GF-D8 (cell line): ENCODE data around the gene PET100.

Experiments
- DNase-seq: peaks from one replicate; lab custom pipeline; 2025; lab: John Stamatoyannopoulos, UW

PET100 gene, protein sequence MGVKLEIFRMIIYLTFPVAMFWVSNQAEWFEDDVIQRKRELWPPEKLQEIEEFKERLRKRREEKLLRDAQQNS

DNA sequence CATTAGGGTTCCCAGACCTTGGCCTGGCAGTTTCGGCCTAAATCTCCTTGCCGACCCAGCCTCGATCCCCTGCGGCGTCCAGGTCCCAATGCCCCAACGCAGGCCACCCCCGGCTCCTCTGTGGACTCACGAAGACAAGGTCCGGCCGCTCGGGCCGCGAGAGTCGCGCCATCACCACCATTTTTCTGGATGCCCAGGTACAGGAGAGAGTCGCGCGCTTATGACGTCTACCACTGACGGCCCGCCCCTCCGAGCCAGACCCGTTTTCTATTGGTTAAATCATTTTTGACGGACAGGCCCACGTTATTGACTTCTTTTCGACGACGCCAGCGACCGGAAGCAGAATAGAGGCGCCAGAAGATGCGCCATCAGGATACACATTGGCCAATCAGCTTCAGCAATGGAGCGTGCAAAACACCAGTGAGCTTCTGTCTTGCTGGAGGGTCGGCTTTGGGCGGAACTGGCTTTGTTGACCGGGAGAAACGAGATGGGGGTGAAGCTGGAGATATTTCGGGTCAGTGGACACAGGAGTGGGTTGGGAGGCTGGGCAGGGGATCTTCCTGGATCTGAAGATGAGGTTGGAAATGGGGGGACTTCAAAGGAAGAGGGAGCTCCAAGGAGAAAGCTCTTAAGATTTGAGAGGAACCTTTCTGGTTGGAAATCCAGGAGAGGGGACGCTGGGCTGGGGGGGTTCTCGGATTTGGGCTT, at the start of gene PET100, which contains the start of gene XAB2:
PET100 (plus strand) TSS at position 447 of the 708 bp plus-strand sequence; CDS start at position 488, 41 bp downstream.
XAB2 (minus strand) TSS at position 199 of the 708 bp plus-strand sequence; CDS start at position 181, 18 bp downstream.
- peak; percentile 97 for DNase-seq

GRCh38 chr19:7582446-7582845, 47.1 kb upstream of the PET100 start:
- DNase-seq = no peak

- no peak for DNase-seq
Measured at GRCh38 chr19:7589822-7590221, 39.8 kb upstream of the PET100 start.

GRCh38 chr19:7590256-7590655, 39.3 kb upstream of the PET100 start:
- no peak for DNase-seq

DNA sequence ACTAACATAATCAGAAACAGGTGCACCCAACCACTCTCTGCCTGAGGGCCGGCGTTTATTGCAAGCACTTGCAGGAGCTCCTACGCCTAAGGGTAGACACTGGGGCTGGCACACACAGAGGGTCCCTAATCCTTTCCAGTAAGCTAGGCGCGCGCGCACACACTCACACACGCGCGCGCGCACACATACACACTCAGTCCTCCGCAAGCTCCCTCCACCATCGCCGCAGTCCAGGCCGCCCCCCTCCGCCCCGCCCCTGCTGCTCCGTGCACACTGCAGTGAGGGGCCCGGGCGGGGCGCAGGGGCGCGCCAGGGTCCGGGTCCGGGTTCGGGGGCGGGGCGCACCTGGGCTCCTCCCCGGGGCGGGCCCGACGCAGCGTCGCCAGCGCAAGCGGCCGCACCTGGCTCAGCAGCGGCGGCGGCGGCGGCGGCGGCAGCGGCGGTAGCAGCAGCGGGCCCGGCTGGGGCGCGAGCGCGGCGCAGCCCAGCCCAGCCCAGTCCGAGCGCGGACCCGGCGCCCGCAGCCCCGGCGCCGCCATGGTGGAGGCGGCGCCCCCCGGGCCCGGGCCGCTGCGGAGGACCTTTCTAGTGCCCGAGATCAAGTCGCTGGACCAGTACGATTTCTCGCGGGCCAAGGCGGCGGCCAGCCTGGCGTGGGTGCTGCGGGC, 34.0 kb upstream of the PET100 start, which contains the start of gene CAMSAP3:
CAMSAP3 (plus strand) TSS at position 398 of the 668 bp plus-strand sequence; CDS start at position 538, 140 bp downstream.
- DNase-seq = no peak

DNA sequence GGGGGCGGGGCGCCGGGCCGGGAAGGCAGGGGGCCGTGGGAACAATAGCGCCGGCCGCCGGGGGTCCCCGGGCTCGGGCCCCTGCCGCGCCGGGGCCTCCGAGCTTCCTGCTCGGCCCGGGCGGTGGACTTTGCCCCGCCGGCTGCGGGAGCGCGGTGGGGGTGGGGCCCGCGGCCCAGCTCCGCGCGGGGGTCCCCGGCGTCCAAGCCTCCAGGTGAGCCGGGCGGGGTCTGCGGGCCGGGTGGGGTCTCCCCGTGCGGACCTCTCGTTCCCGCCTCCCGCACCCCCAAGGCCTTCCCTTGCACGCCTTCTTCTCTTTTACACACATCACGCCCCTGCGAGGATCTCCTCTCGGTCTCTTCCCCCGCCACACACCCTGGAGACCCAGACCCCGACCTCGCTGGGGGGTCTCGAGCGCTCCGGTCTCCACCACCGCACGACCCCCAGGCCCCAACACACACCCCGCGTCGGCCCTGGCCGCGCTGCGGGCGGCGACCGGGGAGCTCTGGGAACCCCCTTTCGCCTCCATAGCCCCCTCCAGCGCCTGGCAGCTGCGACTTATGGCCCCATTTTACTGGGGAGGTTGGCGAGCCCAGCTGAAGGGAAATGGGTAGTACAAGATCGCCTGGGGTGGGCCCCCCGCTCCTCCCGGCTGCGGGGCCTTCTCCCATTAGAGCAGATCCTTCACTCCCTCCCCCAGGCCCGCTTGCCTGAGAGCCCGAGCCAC, 33.2 kb upstream of the PET100 start:
- DNase-seq = no peak

DNA sequence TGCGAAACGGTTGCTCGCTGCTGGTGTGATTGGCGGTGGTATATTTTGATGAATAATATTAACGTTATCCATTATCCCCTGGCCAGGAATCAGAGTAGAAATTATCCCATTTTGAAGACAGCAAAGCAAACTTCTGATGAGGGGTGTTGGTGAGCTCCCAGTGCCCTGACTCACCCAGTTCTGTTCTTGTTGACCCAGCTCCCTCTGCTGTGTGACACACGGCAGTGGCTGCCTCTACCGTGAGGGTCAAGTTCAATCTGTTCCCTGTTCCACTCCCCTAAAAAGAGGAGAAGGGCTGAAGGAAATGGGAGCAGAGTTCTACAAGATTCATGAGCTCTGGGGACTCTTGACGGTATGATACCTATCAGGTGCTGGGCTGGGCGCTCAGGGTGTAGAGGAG, 31.9 kb upstream of the PET100 start:
- no peak for DNase-seq

DNA sequence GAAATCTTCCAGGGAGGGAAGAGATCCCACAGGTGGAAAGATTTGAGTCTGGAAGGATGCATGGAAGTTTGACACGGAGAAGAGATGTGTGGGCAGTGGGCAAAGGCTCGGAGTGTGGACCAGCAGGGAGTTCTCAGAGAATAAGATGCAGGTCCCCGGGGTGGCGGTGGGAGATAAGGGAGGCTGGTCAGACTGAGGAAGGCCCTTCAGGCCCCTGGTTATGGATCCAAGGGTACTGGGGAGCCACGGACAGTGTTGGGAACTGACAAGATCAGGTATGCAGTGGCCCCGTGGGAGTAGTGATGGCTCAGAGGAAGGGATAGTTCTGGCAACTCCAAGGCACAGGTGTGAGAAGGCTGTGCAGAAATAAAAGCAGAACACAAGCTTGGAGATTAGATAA, 31.4 kb upstream of the PET100 start:
- no peak for DNase-seq

GRCh38 chr19:7600721-7601120, 28.9 kb upstream of the PET100 start:
- no peak for DNase-seq

GRCh38 chr19:7602240-7602934, 27.2 kb upstream of the PET100 start:
- DNase-seq = no peak

- DNase-seq = no peak
Measured at GRCh38 chr19:7602935-7603497, 26.6 kb upstream of the PET100 start.

- DNase-seq = no peak
Measured at GRCh38 chr19:7603919-7604318, 25.7 kb upstream of the PET100 start.

GRCh38 chr19:7605490-7606222, 23.9 kb upstream of the PET100 start:
- DNase-seq = no peak

- no peak for DNase-seq
Measured at GRCh38 chr19:7606289-7606688, 23.3 kb upstream of the PET100 start.

DNA sequence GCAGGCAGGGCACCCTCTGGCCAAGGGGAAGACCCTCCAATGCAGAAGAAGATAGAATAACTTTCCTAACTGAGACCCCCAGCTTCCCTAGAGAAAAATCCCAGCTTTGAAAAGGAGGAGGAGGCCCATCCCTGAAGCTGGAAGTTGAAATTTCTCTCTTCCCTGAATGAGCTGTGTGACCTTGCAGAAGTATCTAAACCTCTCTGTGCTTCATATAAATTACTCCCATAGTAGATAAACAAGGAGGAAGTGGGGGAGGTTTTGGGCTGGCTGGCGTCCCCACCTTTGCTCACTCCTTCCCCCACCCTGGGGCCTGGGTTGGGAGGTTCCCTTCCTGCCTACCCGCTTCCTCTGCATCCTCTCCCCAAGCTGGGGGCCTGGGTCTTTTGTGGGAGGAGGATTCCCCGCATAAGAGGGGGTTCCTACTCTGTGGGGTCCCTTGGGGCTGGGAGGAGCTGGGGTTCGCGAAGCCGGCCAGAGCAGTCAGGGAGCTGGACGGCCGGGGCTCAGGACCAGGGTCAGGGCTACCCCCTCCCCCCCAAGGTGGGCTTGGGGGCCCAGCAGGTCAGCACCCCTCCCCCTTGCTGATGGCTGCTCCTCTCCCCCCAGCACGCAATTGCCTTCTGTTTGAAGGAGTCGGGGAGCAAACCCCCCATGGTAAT, 22.2 kb upstream of the PET100 start:
- DNase-seq = no peak

GRCh38 chr19:7607874-7608560, 21.6 kb upstream of the PET100 start:
- no peak for DNase-seq

GRCh38 chr19:7610491-7611240, 18.9 kb upstream of the PET100 start:
- no peak for DNase-seq

- no peak for DNase-seq
Measured at GRCh38 chr19:7611541-7612279, 17.9 kb upstream of the PET100 start.
